ENCODE results near the gene FAM229B. TPM values are rescaled to one million over a fixed set of nuclear protein-coding genes. Genes with fewer than 3 reads are reported as not detected.

FAM229B gene
- total and polyA plus RNA-seq, 9 of the 15 experiments (the other 6 are each of a cell fraction or from before 2014, with no cell fraction given): 3.3 to 17.4 (median 5.8) TPM

- Histone ChIP-seq H4K20me1 (replicated peaks; ENCODE audit: control insufficient read depth, insufficient read depth, low read length) (no peaks in the 10 kb centered on the region), H3K9me1 (ENCODE audit: control insufficient read depth, insufficient read depth, low read length) (no peaks in the 10 kb centered on the region), H3K4me1 (replicated peaks in 1 of 2; ENCODE audit: control insufficient read depth in 2 of 2, insufficient read depth in 2 of 2, low read length in 2 of 2) (no peaks in the 10 kb centered on the region), H2AFZ (ENCODE audit: low read depth, low read length) (no peak overlapping the region), H3K27me3 (ENCODE audit: control insufficient read depth in 2 of 2, insufficient read depth in 2 of 2, low read length in 2 of 2) (peaks cover 0 to 6% of the 10 kb centered on the region in 2 experiments; a peak in 3 of 5 replicates), H3K27ac (ENCODE audit: extremely low read depth, low read depth, low read length) (no peak overlapping the region), H3K4me2 (ENCODE audit: insufficient read depth, low read length) (no peak overlapping the region), H3K4me3 (no peak overlapping the region), H3K79me2 (ENCODE audit: control insufficient read depth, insufficient read depth, low read length) (no peaks in the 10 kb centered on the region), H3K36me3 (ENCODE audit: control insufficient read depth, insufficient read depth, low read length) (no peaks in the 10 kb centered on the region), H3K9me3 (replicated peaks; ENCODE audit: control insufficient read depth, insufficient read depth, low read depth, low read length) (no peaks in the 10 kb centered on the region), H3K9ac (ENCODE audit: insufficient read depth in 1 of 2, low read depth in 2 of 2, low read length in 2 of 2) (no peak overlapping the region)
- in situ Hi-C loops (cut with MboI): loop anchor here (10.0 kb wide), 1 partner anchor 444 kb away; no protein-coding TSS in a partner anchor
- BruUV-seq (replicated peaks): no TSS peak
- intact Hi-C loops (cut with micrococcal nuclease): loop anchor here (5.0 kb wide), 1 partner anchor 62 kb away; the partner anchor contains the start of genes FAM229B and TUBE1
- TF ChIP-seq XRCC4 (IDR thresholded peaks at IDR 0.05; ENCODE audit: extremely low read depth, insufficient read depth, insufficient read length): no peak
- TF ChIP-seq, protein P1, sequence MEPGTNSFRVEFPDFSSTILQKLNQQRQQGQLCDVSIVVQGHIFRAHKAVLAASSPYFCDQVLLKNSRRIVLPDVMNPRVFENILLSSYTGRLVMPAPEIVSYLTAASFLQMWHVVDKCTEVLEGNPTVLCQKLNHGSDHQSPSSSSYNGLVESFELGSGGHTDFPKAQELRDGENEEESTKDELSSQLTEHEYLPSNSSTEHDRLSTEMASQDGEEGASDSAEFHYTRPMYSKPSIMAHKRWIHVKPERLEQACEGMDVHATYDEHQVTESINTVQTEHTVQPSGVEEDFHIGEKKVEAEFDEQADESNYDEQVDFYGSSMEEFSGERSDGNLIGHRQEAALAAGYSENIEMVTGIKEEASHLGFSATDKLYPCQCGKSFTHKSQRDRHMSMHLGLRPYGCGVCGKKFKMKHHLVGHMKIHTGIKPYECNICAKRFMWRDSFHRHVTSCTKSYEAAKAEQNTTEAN (CRISPR knock-in tag; IDR thresholded peaks at IDR 0.05): no peak
- TF ChIP-seq, protein P2, sequence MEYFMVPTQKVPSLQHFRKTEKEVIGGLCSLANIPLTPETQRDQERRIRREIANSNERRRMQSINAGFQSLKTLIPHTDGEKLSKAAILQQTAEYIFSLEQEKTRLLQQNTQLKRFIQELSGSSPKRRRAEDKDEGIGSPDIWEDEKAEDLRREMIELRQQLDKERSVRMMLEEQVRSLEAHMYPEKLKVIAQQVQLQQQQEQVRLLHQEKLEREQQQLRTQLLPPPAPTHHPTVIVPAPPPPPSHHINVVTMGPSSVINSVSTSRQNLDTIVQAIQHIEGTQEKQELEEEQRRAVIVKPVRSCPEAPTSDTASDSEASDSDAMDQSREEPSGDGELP (CRISPR knock-in tag; IDR thresholded peaks at IDR 0.05; ENCODE audit: borderline replicate concordance): no peak
- no peak for TF ChIP-seq CTBP1 (IDR thresholded peaks at IDR 0.05; ENCODE audit: borderline replicate concordance)
- no peak for TF ChIP-seq IRF2 (CRISPR knock-in tag; IDR thresholded peaks at IDR 0.05)
- no peak for TF ChIP-seq HDAC6 (IDR thresholded peaks at IDR 0.05; ENCODE audit: low read depth, low read length)
- TF ChIP-seq BRF1 (IDR thresholded peaks at IDR 0.05; ENCODE audit: borderline replicate concordance, extremely low read depth, insufficient read length): no peak
- TF ChIP-seq ILK (tag; IDR thresholded peaks at IDR 0.05; ENCODE audit: borderline replicate concordance, low read depth): no peak
- no peak for TF ChIP-seq MYNN (IDR thresholded peaks at IDR 0.05)
- no peak for TF ChIP-seq MYNN (CRISPR knock-in tag; IDR thresholded peaks at IDR 0.05)
- no peak for TF ChIP-seq SRSF3 (IDR thresholded peaks at IDR 0.05; ENCODE audit: insufficient read depth, low read length)
- TF ChIP-seq CBX3 (IDR thresholded peaks at IDR 0.05; ENCODE audit: borderline replicate concordance in 1 of 2, low read length in 2 of 2): no peak
- TF ChIP-seq FOXK1 (CRISPR knock-in tag; IDR thresholded peaks at IDR 0.05; ENCODE audit: borderline replicate concordance): no peak
- no peak for TF ChIP-seq MAFG (tag; conservative IDR thresholded peaks at IDR 0.05)
- no peak for TF ChIP-seq RBBP5 (IDR thresholded peaks at IDR 0.05; ENCODE audit: borderline replicate concordance, insufficient read depth, low read length, poor library complexity, severe bottlenecking)
- TF ChIP-seq PTTG1 (tag; IDR thresholded peaks at IDR 0.05; ENCODE audit: low read depth): no peak
- no peak for TF ChIP-seq ZNF778 (CRISPR knock-in tag; IDR thresholded peaks at IDR 0.05)
- no peak for ATAC-seq
- POLR2A ChIA-PET: no interaction called here
- CTCF ChIA-PET (ENCODE audit: low intra/inter-chr PET ratio): no interaction called here
- no peak for FAIRE-seq
- WGBS (ENCODE audit: insufficient coverage, low coverage, missing lambda C conversion rate): 13% methylated on average over 1 of the region's 1 CpG
- DNase-seq (ENCODE audit: extremely low read depth in 1 of 4, low spot score in 3 of 4): no peak
Observed at GRCh38 chr6:112149236-112149635, 61.8 kb downstream of the FAM229B start.
